Astrocyte (in vitro differentiated cells and primary cell): ENCODE results near the gene AEBP2. TPM values are rescaled to one million over a fixed set of nuclear protein-coding genes. Genes with fewer than 3 reads are reported as not detected.
"Not testable (repeated sequence)": the region's sequence is repeated elsewhere in the genome, so short reads cannot be mapped to it uniquely, and the experiment has no call there.

Source experiments
- DNase-seq: peaks from one replicate; pipeline ENCODE4 v3.0.0-alpha.2; 2010; ENCODE audit warnings: low read depth
- FAIRE-seq: peaks from 2 replicates; lab custom pipeline; 2011; peaks lifted over from hg19 to GRCh38; lab: Jason Lieb, UNC
- H2AFZ ChIP-seq: 2 replicates; pipeline ENCODE4 v1.6.0; 2012; ENCODE audit warnings: low read depth, low read length, inconsistent platforms
- H3K27ac ChIP-seq: 2 replicates; pipeline ENCODE4 v1.5.1; 2011; ENCODE audit warnings: low read depth, low read length, inconsistent platforms
- H3K27me3 ChIP-seq: 2 replicates; pipeline ENCODE4 v1.6.0; 2011; ENCODE audit warnings: low read length, inconsistent platforms; ENCODE audit not compliant: insufficient read depth
- H3K36me3 ChIP-seq: 2 replicates; pipeline ENCODE4 v1.5.1; 2011; ENCODE audit warnings: low read length, inconsistent platforms; ENCODE audit not compliant: insufficient read depth
- H3K4me1 ChIP-seq: 2 replicates; pipeline ENCODE4 v1.5.1; 2011; ENCODE audit warnings: low read length, inconsistent platforms; ENCODE audit not compliant: insufficient read depth
- H3K4me2 ChIP-seq: 2 replicates; pipeline ENCODE4 v1.6.0; 2012; ENCODE audit warnings: low read length, inconsistent platforms
- H3K4me3 ChIP-seq: 2 replicates; pipeline ENCODE4 v1.5.1; 2011; ENCODE audit warnings: low read depth, mild to moderate bottlenecking, low read length, inconsistent platforms; ENCODE audit not compliant: insufficient read depth
- H3K79me2 ChIP-seq: 2 replicates; pipeline ENCODE4 v1.6.0; 2012; ENCODE audit warnings: mild to moderate bottlenecking, low read length, inconsistent platforms; ENCODE audit not compliant: insufficient read depth
- H3K9ac ChIP-seq: 2 replicates; pipeline ENCODE4 v1.6.0; 2012; ENCODE audit warnings: mild to moderate bottlenecking, low read length, inconsistent platforms
- H3K9me3 ChIP-seq: 2 replicates; pipeline ENCODE4 v1.5.1; 2012; ENCODE audit warnings: low read depth, mild to moderate bottlenecking, low read length, inconsistent platforms; ENCODE audit not compliant: insufficient read depth
- H4K20me1 ChIP-seq: 2 replicates; pipeline ENCODE4 v1.6.0; 2012; ENCODE audit warnings: low read length, inconsistent platforms; ENCODE audit not compliant: insufficient read depth
- H3K27ac Mint-ChIP-seq: one replicate; pipeline ENCODE4 v1.8.0; 2021; ENCODE audit warnings: mild to moderate bottlenecking, mixed read lengths; ENCODE audit not compliant: unreplicated experiment
- H3K27me3 Mint-ChIP-seq: one replicate; pipeline ENCODE4 v1.8.0; 2021; ENCODE audit warnings: low read depth, mixed read lengths; ENCODE audit not compliant: unreplicated experiment
- H3K36me3 Mint-ChIP-seq: one replicate; pipeline ENCODE4 v1.8.0; 2021; ENCODE audit warnings: low read depth, mixed read lengths; ENCODE audit not compliant: unreplicated experiment
- H3K4me1 Mint-ChIP-seq: one replicate; pipeline ENCODE4 v1.8.0; 2021; ENCODE audit warnings: low read depth, mixed read lengths; ENCODE audit not compliant: unreplicated experiment
- H3K4me3 Mint-ChIP-seq: one replicate; pipeline ENCODE4 v1.8.0; 2021; ENCODE audit warnings: mild to moderate bottlenecking, moderate library complexity, mixed read lengths; ENCODE audit not compliant: unreplicated experiment
- H3K9me3 Mint-ChIP-seq: one replicate; pipeline ENCODE4 v1.8.0; 2021; ENCODE audit warnings: mild to moderate bottlenecking, mixed read lengths; ENCODE audit not compliant: unreplicated experiment
- EZH2 ChIP-seq: IDR thresholded peaks from 2 replicates; pipeline ENCODE4 v1.6.1; 2012; ENCODE audit warnings: mild to moderate bottlenecking, low read length, inconsistent platforms; ENCODE audit not compliant: insufficient read depth
- total RNA-seq: library from RNA; stranded (reverse); gene quantifications from 2 replicates; pipeline ENCODE4 v1.2.1, GENCODE V29; 2021
- TF ChIP-seq, protein P1 (sequence below): IDR thresholded peaks from 2 replicates; pipeline ENCODE4 v1.5.1; 2011; ENCODE audit warnings: low read depth, mild to moderate bottlenecking, inconsistent platforms, low read length, moderate library complexity; ENCODE audit not compliant: insufficient read depth

Gene AEBP2
- total RNA-seq, 1 donor from 2014 or later = 39.8 TPM

GRCh38 chr12:19548834-19549233 lies 109.5 kb downstream of the AEBP2 start:
- H3K4me2 ChIP-seq = no peak overlapping the region
- Mint-ChIP-seq H3K36me3 (peaks cover under 1% of the 10 kb centered on the region), H3K4me3 (no peak overlapping the region), H3K27me3 (no peaks in the 10 kb centered on the region), H3K9me3 (no peaks in the 10 kb centered on the region), H3K27ac (no peak overlapping the region), H3K4me1 (peaks cover 15% of the 10 kb centered on the region)
- peaks cover 15% of the 10 kb centered on the region for H3K4me1 ChIP-seq
- no peak overlapping the region for H3K4me3 ChIP-seq
- no peak overlapping the region for H3K9ac ChIP-seq
- H4K20me1 ChIP-seq = no peaks in the 10 kb centered on the region
- H3K36me3 ChIP-seq = no peaks in the 10 kb centered on the region
- FAIRE-seq (no peak), DNase-seq (no peak)
- H3K79me2 ChIP-seq = no peaks in the 10 kb centered on the region
- H3K27ac ChIP-seq = no peak overlapping the region
- no peaks in the 10 kb centered on the region for H3K9me3 ChIP-seq
- no peaks in the 10 kb centered on the region for H3K27me3 ChIP-seq
- H2AFZ ChIP-seq = no peak overlapping the region
- TF ChIP-seq EZH2 = no peak
- TF ChIP-seq, protein P1, sequence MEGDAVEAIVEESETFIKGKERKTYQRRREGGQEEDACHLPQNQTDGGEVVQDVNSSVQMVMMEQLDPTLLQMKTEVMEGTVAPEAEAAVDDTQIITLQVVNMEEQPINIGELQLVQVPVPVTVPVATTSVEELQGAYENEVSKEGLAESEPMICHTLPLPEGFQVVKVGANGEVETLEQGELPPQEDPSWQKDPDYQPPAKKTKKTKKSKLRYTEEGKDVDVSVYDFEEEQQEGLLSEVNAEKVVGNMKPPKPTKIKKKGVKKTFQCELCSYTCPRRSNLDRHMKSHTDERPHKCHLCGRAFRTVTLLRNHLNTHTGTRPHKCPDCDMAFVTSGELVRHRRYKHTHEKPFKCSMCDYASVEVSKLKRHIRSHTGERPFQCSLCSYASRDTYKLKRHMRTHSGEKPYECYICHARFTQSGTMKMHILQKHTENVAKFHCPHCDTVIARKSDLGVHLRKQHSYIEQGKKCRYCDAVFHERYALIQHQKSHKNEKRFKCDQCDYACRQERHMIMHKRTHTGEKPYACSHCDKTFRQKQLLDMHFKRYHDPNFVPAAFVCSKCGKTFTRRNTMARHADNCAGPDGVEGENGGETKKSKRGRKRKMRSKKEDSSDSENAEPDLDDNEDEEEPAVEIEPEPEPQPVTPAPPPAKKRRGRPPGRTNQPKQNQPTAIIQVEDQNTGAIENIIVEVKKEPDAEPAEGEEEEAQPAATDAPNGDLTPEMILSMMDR = no peak

- no peaks in the 10 kb centered on the region for H3K27me3 Mint-ChIP-seq
- Histone ChIP-seq H4K20me1 (no peaks in the 10 kb centered on the region), H2AFZ (no peak overlapping the region), H3K4me1 (peaks cover 15% of the 10 kb centered on the region), H3K9me3 (no peaks in the 10 kb centered on the region), H3K27ac (no peak overlapping the region), H3K79me2 (no peaks in the 10 kb centered on the region), H3K27me3 (no peaks in the 10 kb centered on the region), H3K4me3 (no peak overlapping the region), H3K4me2 (no peak overlapping the region), H3K9ac (no peak overlapping the region), H3K36me3 (no peaks in the 10 kb centered on the region)
- H3K4me3 Mint-ChIP-seq = no peak overlapping the region
- no peak overlapping the region for H3K27ac Mint-ChIP-seq
- TF ChIP-seq, protein P1 = no peak
- TF ChIP-seq EZH2 = no peak
- peaks cover 2% of the 10 kb centered on the region for H3K36me3 Mint-ChIP-seq
- FAIRE-seq (no peak), DNase-seq (no peak)
- peaks cover 15% of the 10 kb centered on the region for H3K4me1 Mint-ChIP-seq
- no peaks in the 10 kb centered on the region for H3K9me3 Mint-ChIP-seq
Observed at GRCh38 chr12:19550626-19551025, 111.3 kb downstream of the AEBP2 start.

DNA sequence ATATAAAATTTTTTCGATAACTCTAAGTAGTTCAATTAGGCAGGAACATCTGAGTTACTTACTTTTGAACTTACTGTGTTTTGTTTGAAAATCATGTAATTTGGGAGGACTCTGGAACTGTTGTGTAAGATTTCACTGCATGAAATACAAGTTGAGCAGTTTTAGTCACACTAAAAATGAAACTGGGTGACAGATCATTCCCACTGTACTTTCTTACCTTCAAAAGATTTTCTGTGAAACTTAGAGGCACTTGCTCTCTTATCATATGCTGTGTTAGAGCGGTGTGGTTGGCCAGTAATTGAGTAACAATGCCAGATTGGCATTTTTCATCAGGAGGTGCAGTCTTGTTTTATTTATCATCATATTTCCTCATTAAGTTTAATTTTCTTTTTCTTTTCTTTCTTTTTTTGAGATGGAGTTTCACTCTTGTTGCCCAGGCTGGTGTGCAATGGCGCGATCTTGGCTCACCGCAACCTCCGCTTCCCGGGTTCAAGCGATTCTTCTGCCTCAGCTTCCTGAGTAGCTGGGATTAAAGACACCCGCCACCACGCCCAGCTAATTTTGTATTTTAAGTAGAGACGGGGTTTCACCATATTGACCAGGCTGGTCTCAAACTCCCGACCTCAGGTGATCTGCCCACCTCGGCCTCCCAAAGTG lies 113.3 kb downstream of the AEBP2 start:
- H3K4me2 ChIP-seq, H3K27me3 ChIP-seq, H4K20me1 ChIP-seq, H3K4me3 ChIP-seq, H3K27ac ChIP-seq, H3K36me3 Mint-ChIP-seq, H3K9ac ChIP-seq, FAIRE-seq, DNase-seq, H3K79me2 ChIP-seq, H3K27ac Mint-ChIP-seq, H3K4me1 ChIP-seq, H3K27me3 Mint-ChIP-seq, H3K9me3 Mint-ChIP-seq, H3K36me3 ChIP-seq, H3K4me3 Mint-ChIP-seq, H3K9me3 ChIP-seq, H3K4me1 Mint-ChIP-seq, H2AFZ ChIP-seq: not testable (repeated sequence)
